Retina (tissue), 1 donor: ENCODE data around the gene ENTPD6.
"Not testable (repeated sequence)": the region's sequence is repeated elsewhere in the genome, so short reads cannot be mapped to it uniquely, and the experiment has no call there.

Experiments used
- DNase-seq: peaks from one replicate; pipeline ENCODE4 v3.0.0-alpha.2; 2016

Gene ENTPD6

DNA sequence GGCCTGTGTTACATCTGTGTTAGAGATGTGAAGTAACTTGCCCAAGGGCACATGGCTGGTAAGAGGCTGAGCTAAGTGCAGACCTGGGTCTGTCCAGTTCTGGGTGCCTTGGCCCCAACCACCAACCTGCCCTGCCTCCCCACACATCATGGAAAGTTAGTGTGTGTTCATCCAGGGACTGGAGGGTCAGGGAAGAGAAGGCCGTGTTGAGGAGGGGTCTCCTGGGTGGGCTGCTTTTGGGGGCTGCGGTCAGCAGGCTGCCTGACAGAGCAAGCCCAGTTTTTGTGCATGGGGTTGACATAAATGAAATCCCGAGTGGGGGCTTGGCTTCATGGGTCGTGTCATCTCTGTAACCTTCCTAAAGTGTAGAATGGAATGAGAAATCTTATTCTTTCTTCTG lies 63.3 kb downstream of the ENTPD6 start:
- DNase-seq: no peak

DNA sequence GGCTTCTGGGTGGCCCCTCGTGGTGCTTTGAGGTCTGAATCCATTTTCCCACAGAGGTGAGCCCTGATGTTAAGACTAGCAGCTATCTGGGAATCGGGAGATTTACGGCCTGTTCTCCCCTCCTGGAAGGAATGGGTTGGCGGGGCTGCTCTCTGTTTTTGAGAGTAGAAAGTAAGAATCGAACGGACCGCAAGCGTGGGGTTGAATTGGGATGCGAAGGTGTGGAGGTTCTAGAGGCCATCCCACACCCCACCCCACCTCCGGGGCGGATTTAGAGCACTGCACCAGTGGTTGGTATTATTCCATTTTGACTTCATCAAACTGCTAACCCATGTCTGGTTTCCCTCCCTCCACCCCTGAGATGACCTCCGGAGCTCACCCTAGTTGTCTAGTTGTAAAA lies 63.8 kb downstream of the ENTPD6 start:
- no peak for DNase-seq

DNA sequence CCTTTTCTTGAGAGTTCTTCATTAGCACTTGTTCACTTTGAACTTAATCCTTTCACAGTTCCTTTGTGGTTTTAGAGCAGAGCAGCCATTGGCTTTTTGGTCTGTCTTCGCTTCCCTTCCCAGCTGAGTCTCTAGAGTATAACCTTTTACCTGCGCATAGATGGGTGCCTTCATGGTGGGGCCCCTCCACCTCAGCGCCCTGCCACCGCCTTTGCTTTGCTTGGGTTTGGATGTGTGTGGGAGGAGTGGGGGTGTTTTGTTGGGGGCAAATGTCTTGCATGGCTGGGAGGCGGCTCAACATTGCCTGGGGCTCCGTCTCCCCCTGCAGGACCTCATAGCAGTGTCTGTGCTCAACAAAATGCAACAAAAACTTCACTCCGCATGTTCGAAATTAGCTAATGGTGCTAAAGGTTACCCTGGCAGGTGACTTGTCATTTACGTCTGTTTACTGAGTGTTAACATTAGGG lies 64.3 kb downstream of the ENTPD6 start:
- DNase-seq: no peak

DNA sequence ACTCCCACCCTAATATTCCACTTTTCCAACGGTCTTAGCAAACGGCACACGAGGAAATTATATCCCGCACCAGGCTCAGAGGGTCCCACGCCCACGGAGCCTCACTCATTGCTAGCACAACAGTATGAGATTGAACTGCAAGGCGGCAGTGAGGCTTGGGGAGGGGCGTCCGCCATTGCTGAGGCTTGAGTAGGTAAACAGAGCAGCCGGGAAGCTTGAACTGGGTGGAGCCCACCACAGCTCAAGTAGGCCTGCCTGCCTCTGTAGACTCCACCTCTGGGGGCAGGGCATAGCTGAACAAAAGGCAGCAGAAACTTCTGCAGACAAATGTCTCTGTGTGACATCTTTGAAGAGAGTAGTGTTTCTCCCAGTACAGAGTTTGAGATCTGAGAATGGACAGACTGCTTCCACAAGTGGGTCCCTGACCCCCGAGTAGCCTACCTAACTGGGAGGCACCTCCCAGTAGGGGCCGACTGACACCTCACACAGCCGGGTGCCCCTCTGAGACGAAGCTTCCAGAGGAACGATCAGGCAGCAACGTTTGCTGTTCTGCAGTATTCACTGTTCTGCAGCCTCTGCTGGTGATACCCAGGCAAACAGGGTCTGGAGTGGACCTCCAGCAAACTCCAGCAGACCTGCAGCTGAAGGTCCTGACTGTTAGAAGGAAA lies 65.4 kb downstream of the ENTPD6 start:
- not testable (repeated sequence) for DNase-seq

DNA sequence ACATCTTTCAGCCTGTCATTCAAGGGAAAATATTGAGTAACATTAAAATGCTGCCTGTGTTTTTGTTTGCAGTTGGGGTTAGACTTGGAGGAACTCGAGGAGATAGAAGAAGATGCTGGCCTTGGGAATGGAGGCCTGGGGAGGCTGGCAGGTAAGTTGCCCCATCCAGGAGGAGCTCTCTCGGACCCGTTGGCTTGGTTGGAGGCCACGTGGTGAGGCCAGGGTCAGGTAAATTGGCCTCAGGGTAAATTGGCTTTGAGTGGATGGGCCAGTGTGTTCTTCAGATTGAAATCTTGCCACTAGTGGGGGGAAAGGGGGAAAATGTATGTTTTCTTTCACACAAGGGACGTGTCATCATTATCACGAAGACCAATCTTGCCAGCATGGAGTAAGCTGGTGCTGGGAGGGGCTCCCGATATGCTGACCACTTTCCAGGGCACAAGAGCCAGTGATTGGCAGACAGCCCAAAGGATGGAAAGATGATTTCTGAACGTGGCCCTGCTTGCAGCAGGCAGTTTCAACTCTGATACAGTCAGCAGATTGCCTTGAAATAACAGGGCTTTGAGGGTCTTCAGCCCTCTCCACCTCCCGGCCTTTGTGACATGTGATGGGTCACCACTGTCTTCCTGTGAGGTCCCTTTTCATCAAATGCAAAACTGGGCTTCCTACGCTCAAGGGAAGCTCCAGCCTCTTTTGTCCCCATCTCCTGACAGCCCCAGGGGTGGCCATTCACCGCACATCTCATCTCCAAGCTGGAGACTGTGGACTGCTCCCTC lies 73.7 kb downstream of the ENTPD6 start:
- no peak for DNase-seq

DNA sequence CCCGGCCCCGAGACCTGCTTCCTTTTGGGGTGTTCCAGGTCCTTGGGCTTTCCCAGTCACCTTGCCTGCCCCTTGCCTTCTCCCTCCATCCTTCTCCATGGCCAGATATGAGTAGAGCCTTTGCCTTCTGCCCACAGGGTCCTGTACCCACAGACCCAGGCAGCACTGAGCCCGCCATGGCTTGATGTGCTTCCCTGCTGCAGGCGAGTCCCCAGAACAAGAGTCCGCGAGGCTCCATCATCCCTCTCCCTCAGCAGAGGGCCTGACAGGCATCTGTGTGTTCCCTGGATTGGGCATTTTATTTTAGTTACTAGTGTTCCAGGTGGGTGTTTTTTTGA lies 74.3 kb downstream of the ENTPD6 start:
- no peak for DNase-seq

DNA sequence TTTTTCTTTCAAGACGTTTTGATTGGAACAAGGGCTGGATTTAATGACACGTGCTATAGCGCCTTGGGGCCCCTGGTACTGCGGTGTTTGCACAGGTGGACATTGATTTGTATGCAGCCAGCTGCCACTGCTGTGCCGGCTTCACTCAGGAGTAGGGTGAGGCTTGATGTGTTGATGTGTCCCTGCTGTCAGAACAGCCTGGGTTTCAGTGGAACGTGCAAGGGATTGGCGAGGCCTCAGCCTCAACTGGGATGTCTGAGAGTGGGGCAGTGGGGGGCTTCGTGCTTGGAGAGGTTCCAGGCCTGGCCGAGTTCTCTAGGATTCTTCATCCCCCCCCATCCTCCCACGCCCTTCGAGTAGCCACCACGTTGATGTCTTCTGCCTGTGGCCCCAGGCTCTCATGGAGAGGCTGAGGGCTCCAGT lies 75.3 kb downstream of the ENTPD6 start:
- DNase-seq: no peak

DNA sequence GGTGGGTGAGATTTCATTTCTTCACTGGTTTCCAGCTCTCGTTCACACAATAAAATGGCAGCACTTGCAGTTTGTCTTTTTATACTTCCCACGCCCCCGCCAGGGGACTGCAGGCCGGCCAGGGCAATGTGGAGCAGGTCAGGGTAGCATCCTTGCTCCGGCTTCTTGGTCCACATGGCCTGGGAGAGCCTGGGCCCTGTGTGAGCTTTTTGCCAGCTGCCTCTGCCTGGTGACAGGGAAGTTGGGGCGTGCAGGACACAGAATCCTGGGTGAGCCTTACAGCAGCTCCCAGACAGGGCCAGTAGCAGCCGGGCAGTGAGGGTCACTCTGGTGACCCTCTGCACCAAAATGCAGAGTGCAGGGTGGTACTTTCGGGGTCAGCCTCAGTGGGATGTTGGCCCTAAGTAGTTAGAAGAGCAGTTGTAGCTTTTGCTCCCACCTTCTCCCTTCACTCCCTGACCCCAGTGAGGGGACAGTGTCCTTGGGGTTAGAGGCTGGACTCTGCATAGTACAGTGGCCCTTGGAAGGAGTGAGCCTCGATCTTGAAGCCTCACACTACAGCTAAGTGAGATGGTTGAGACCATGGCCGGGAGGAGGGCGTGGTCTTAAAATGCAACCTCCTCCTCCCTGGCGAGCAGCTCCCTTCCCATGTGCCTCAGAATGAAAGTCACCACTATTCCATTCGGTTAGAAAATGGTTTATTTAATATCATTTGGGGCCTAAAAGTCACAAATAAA lies 76.1 kb downstream of the ENTPD6 start:
- no peak for DNase-seq

DNA sequence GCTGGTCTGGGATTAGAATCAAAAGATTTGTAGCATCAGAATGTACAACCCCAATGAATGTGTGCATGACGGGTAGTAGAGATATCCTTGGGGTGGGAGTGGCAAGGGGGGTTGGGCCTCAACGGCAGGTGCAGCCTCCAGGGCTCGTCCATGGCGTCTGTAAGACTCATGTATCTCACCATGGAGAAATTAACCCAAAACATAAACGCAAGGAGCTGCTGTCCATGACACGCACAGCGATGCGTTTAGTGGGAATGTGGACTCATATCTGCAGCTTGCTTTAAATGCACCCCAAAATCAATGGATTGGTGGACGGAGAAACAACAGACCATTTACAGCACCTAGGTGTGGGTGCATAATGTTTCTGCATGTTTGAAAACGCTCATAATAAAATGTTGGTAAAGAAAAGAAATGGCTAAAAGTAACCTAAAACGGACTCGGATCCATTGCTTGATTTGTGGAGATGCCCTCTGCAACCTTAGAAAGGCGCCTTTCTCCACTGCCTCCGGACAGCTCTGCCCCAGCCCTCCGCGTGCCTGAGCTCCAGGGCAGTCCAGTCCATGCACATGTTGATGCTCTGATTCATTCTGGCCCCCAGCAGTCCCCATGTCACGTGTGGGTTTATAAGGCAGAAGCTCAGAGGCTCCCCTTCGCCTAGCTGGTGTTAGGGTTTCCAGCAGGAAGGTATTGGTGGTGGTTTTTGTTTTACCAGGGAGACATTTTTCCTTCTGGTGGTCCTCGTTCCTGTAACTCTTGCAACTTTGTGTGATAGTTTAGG lies 76.9 kb downstream of the ENTPD6 start:
- DNase-seq: no peak

DNA sequence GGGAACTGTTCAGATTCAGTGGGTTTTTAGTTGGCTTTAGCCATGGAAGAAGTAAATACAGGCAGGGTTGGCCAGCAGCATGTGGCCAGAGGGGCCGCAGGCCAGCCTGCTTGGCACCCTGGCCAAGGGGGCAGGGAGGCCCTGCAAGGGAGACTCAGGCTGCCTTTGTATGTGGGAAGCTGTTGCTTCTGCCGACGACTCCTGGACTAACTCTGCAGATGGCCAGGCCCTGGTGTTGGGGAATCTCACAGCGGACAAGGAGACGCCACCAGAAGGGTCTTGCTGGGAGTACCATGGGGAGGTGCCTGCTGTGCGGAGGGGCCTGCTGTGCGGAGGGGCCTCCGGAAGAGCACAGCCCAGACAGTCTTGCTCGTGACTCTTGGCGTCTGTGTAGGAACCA lies 77.5 kb downstream of the ENTPD6 start:
- DNase-seq: no peak

DNA sequence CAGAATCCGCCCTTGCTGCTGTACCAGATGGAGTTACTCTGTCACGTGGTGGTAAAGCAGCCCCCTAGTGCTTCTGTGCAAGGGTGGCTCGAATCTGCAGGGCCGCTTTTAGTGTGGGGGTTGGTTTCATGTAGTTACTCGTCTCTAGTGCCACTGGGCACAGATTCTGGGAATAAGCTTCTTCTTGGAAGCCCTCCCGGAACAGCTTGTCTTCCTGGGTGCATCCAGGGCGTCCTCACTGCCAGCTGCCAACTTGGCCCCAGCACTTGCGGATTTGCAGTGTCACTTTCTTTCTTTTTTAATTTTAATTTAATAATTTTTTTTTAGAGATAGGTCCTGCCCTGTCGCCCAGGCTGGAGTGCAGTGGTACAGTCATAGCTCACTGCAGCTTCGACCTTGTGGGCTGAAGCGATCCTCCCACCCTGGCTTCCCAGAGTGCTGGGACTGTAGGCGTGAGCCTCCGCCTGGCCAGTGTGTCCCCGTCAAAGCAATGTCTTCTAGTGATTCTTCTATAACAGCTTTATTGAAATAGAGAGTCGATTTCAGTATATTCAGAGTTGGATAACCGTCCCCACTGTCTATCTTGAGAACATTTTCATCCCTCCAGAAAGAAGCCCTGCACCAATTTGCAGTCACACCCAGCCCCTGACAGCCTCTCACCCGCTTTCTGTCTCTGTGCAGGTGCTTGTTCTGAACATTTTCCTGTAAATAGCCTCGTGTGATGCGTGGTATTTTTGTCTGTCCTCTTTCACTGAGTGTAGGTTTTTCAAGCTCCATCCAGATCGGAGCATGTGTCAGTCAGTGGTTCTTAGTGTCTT lies 78.2 kb downstream of the ENTPD6 start:
- DNase-seq: no peak

DNA sequence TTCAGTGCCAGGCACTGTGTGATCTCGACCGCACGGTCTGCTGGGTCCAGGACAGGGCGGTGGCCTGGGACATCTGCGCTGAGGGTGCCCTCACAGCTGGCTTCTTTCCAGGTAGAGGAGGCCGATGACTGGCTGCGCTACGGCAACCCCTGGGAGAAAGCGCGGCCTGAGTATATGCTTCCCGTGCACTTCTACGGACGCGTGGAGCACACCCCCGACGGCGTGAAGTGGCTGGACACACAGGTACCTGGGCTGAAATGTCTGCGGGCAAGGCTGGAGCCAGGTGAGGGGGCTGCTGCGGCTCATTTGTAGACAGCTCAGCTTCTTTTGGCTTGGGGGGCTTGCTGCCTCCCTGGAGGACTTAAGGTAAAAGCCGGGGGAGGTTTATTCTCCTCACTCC lies 79.0 kb downstream of the ENTPD6 start:
- DNase-seq: no peak

DNA sequence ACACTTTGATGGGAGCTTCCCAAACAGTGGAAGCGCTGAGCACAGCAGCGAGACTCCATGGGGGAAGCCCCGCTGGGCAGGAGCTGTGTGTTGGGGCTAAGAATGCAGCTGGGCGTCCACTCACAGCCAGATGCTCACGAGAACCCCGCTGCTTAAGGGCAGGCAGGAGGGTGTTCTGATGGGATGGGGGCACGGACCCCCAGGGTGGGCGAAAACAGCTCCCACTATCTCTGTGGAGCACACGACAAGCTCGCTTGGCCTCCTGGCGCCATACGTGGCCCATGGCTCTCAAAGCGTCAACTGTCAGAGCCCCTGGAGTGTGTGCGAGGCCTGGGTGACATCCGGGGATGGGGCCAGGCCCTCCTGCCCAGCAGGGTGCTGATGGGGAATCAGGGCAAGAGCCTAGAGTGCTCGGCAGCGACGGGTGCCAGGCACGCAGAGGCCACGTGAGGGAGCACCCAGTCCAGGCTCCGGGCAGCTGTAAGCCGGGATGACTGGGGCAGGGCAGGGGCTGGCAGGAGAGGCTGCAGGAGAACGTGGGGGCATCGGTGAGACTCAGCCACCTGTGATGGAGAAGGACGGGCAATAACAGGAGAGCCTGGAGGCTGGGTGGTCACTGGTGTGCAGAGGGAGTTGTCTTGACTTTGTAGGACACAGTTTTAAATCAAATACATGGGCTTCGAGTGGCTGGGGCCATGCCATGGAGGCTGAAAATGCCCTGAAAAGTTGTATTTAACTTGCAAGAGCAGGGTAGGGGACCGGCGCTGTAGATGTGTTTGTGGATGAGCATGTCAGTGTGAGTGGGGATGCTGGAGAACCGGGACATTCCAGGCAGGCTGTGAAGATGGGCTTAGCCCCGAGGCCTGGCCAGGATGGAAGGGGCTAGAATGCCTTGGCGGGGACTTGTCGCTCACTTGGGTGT lies 79.6 kb downstream of the ENTPD6 start:
- no peak for DNase-seq

DNA sequence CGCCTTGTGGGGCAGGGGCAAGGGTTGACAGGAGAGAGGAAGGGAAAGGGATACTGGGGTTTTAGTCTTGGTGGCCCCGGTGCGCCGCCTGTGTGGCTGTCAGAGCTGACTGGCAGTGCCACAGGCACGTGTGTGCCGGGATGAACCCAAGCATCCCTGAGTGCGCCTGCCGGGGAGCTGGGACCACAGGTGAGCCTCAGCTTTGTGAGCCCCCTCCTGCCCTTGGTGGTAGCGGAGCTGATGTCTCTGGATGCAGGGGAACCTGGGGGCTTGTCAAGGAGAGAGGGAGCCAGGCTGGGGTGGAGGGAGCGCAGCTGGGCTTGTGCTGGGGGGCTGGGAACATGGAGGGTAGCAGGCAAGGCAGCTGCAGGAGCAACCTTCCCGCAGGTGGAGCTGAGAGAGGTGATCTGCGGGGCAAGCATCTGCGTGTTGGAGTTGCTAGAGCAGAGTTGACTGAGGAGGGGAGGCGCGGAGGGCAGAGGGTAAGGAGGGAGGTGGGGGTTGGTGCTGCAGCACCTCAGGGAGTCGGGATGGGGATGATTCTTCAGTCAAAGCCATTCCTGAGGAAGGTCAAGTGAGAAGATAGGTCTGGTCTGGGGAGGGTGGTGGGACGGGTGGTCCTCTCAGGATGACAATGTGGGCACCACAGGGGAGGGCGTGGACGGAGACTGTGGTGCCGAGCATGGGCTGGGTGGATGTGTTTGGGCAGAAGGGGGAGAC lies 80.5 kb downstream of the ENTPD6 start:
- DNase-seq: no peak
